Measurements from ENCODE around the gene FAH. TPM values are rescaled to one million over a fixed set of nuclear protein-coding genes. Genes with fewer than 3 reads are reported as not detected.

FAH gene
- total and polyA plus RNA-seq, 2 donors (not counting 1 experiment from before 2014, with no cell fraction given): 1.1 to 5.1 TPM

- Mint-ChIP-seq H3K4me1 (no peaks in the 10 kb centered on the region), H3K4me3 (no peak overlapping the region), H3K9me3 (ENCODE audit: insufficient read depth) (no peaks in the 10 kb centered on the region), H3K27ac (no peak overlapping the region), H3K27me3 (no peaks in the 10 kb centered on the region)
- no peaks in the 10 kb centered on the region for H3K79me2 ChIP-seq (ENCODE audit: control insufficient read depth, insufficient read depth, low read length)
- no peak overlapping the region for H3K4me3 ChIP-seq (ENCODE audit: control extremely low read depth in 1 of 5, extremely low read depth in 1 of 5, insufficient read depth in 1 of 5, low read depth in 2 of 5, low read length in 4 of 5)
- no peaks in the 10 kb centered on the region for H4K20me1 ChIP-seq (ENCODE audit: control insufficient read depth, insufficient read depth, low read length, poor library complexity, severe bottlenecking)
- no peak for DNase-seq
- H3K36me3 ChIP-seq (replicated peaks in 1 of 2; ENCODE audit: control extremely low read depth in 1 of 2, control insufficient read depth in 1 of 2, extremely low read depth in 1 of 2, insufficient read depth in 2 of 2, low read length in 1 of 2): no peaks in the 10 kb centered on the region
- intact Hi-C loops (cut with micrococcal nuclease): no loop called here
- H3K4me2 ChIP-seq (replicated peaks; ENCODE audit: low read depth, low read length, poor library complexity, severe bottlenecking): no peak overlapping the region
- ChIA-PET POLR2A (no interaction called here), CTCF (no interaction called here)
- H3K9ac ChIP-seq (ENCODE audit: low read length): no peak overlapping the region
- H3K4me1 ChIP-seq (ENCODE audit: control insufficient read depth in 2 of 2, insufficient read depth in 2 of 2, low read length in 2 of 2): no peaks in the 10 kb centered on the region
- H3K27ac ChIP-seq (ENCODE audit: low read length in 2 of 2): no peak overlapping the region
- no peaks in the 10 kb centered on the region for H3K27me3 ChIP-seq (replicated peaks in 1 of 4; ENCODE audit: control extremely low read depth in 1 of 4, control insufficient read depth in 3 of 4, insufficient read depth in 4 of 4, low read length in 3 of 4)
- TF ChIP-seq EZH2 (IDR thresholded peaks at IDR 0.05; ENCODE audit: borderline replicate concordance, insufficient read depth, low read depth, low read length, poor library complexity, severe bottlenecking): no peak
- no peak for TF ChIP-seq CTCF (IDR thresholded peaks at IDR 0.05)
- ATAC-seq (ENCODE audit: low read depth): no peak
- WGBS (ENCODE audit: insufficient coverage): 94% methylated on average over 5 of the region's 5 CpGs
- peaks cover 0 to 5% (median 0%) of the 10 kb centered on the region in 3 donors for H3K9me3 ChIP-seq (ENCODE audit: control extremely low read depth in 1 of 3, control insufficient read depth in 2 of 3, insufficient read depth in 1 of 3, low read length in 2 of 3)
- H2AFZ ChIP-seq (ENCODE audit: insufficient read depth, low read depth, low read length, poor library complexity, severe bottlenecking): no peak overlapping the region
Observed at GRCh38 chr15:80182611-80183261, 29.9 kb downstream of the FAH start.

- H3K9me3 ChIP-seq (ENCODE audit: control extremely low read depth in 1 of 3, control insufficient read depth in 2 of 3, insufficient read depth in 1 of 3, low read length in 2 of 3): peaks cover 0 to 5% (median 0%) of the 10 kb centered on the region in 3 donors
- no peak overlapping the region for H3K27ac ChIP-seq (ENCODE audit: low read length in 2 of 2)
- CTCF ChIA-PET: no interaction called here
- H3K4me3 ChIP-seq (ENCODE audit: control extremely low read depth in 1 of 5, extremely low read depth in 1 of 5, insufficient read depth in 1 of 5, low read depth in 2 of 5, low read length in 4 of 5): no peak overlapping the region
- H3K27me3 ChIP-seq (replicated peaks in 1 of 4; ENCODE audit: control extremely low read depth in 1 of 4, control insufficient read depth in 3 of 4, insufficient read depth in 4 of 4, low read length in 3 of 4): no peaks in the 10 kb centered on the region
- DNase-seq (no peak), ATAC-seq (ENCODE audit: low read depth) (no peak)
- Mint-ChIP-seq H3K9me3 (ENCODE audit: insufficient read depth) (no peaks in the 10 kb centered on the region), H3K4me3 (no peak overlapping the region), H3K27me3 (no peaks in the 10 kb centered on the region), H3K27ac (no peak overlapping the region), H3K4me1 (no peaks in the 10 kb centered on the region)
- no peak overlapping the region for H2AFZ ChIP-seq (ENCODE audit: insufficient read depth, low read depth, low read length, poor library complexity, severe bottlenecking)
- no peaks in the 10 kb centered on the region for H3K36me3 ChIP-seq (replicated peaks in 1 of 2; ENCODE audit: control extremely low read depth in 1 of 2, control insufficient read depth in 1 of 2, extremely low read depth in 1 of 2, insufficient read depth in 2 of 2, low read length in 1 of 2)
- no peak overlapping the region for H3K9ac ChIP-seq (ENCODE audit: low read length)
- intact Hi-C loops (cut with micrococcal nuclease): no loop called here
- 97% methylated on average over 10 of the region's 10 CpGs for WGBS (ENCODE audit: insufficient coverage)
- H3K4me1 ChIP-seq (ENCODE audit: control insufficient read depth in 2 of 2, insufficient read depth in 2 of 2, low read length in 2 of 2): no peaks in the 10 kb centered on the region
- no peak overlapping the region for H3K4me2 ChIP-seq (replicated peaks; ENCODE audit: low read depth, low read length, poor library complexity, severe bottlenecking)
- TF ChIP-seq CTCF (IDR thresholded peaks at IDR 0.05) (no peak), EZH2 (IDR thresholded peaks at IDR 0.05; ENCODE audit: borderline replicate concordance, insufficient read depth, low read depth, low read length, poor library complexity, severe bottlenecking) (no peak)
- POLR2A ChIA-PET: no interaction called here
- no peaks in the 10 kb centered on the region for H4K20me1 ChIP-seq (ENCODE audit: control insufficient read depth, insufficient read depth, low read length, poor library complexity, severe bottlenecking)
- H3K79me2 ChIP-seq (ENCODE audit: control insufficient read depth, insufficient read depth, low read length): no peaks in the 10 kb centered on the region
Observed at GRCh38 chr15:80183306-80183705, 30.5 kb downstream of the FAH start.
